ENCODE data around the gene FAM184B. TPM values are rescaled to one million over a fixed set of nuclear protein-coding genes. Genes with fewer than 3 reads are reported as not detected.

FAM184B gene
- total RNA-seq, 4 donors from 2014 or later = not detected

DNA sequence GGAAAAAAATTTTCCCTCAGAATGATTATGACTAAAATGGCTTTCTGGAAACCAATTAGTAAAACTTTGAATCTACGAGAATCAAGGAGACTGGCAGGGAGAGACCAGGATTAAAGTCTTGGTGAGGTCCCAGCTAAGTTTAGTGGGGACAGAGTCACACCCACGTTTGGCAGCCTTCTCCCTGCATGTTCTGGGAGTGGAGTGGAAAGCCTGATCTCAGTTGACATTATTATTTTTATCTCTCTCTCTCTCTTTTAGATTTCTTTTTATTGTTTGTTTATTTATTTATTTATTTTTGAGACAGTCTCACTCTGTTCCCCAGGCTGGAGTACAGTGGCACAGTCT, 99.2 kb downstream of the FAM184B start:
- no peaks in the 10 kb centered on the region for H3K4me1 ChIP-seq
- no peaks in the 10 kb centered on the region for H3K36me3 ChIP-seq
- no peak overlapping the region for H3K4me3 ChIP-seq (replicated peaks in 1 of 3)
- no peak for DNase-seq
- intact Hi-C loops (cut with DNase I) = no loop called here
- H3K27me3 ChIP-seq = no peaks in the 10 kb centered on the region
- WGBS, 2 donors = 69 to 82% methylated on average over 2 of the region's 2 CpGs
- no peaks in the 10 kb centered on the region for H3K9me3 ChIP-seq
- no peak overlapping the region for H3K27ac ChIP-seq
- TF ChIP-seq CTCF (IDR thresholded peaks at IDR 0.05) (no peak), POLR2A (IDR thresholded peaks at IDR 0.05) (no peak)

DNA sequence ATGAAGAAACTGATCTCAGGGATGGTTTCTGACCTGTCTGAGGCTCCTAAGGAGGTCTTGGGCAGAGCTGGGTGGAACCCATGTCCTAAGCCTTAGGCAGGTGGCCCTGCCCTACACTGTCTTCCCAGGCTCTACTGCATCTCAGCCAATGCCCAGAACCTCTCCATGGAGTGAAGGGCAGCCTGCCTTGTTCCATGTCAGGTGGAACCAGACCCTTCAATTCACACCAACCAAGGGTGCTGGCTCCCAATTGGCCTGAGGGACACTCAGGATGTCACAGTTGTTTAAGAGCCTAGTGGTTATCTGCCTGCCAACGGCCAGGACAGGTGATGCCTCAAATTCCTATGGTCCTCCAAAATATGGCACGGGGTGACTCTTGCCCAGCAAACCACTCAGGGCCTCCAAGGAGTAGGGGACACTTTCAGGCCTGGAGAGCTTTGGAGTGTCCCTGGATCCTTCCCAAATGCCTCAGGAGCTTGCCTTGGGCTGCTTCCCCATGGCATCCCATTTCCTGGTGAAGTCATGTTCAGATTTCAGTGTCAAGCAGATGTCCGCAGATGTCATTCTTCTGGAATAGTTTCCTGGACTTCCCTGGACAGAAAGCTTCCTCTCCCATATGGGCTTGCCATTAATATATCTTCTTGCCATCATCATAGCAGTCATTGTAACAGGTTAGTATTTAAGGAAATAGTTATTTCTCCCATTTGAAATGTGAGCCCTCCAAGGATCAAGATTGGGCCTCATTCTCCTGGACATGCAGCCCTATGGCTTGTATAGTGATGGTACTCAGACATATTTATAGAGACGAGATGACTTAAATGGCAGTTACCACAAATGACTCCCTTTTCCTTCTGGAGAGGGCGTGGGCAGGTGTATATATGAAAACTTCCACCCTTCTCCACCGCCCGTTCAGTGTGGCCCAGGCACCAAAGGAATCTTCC, 99.9 kb downstream of the FAM184B start:
- Histone ChIP-seq H3K4me1 (no peaks in the 10 kb centered on the region), H3K27me3 (no peaks in the 10 kb centered on the region), H3K36me3 (no peaks in the 10 kb centered on the region), H3K9me3 (no peaks in the 10 kb centered on the region), H3K27ac (no peak overlapping the region), H3K4me3 (replicated peaks in 1 of 3) (no peak overlapping the region)
- TF ChIP-seq POLR2A (IDR thresholded peaks at IDR 0.05) (no peak), CTCF (IDR thresholded peaks at IDR 0.05) (no peak)
- intact Hi-C loops (cut with DNase I) = no loop called here
- no peak for DNase-seq
- 76 to 87% methylated on average over 6 to 7 of the region's 7 CpGs for WGBS, 2 donors

DNA sequence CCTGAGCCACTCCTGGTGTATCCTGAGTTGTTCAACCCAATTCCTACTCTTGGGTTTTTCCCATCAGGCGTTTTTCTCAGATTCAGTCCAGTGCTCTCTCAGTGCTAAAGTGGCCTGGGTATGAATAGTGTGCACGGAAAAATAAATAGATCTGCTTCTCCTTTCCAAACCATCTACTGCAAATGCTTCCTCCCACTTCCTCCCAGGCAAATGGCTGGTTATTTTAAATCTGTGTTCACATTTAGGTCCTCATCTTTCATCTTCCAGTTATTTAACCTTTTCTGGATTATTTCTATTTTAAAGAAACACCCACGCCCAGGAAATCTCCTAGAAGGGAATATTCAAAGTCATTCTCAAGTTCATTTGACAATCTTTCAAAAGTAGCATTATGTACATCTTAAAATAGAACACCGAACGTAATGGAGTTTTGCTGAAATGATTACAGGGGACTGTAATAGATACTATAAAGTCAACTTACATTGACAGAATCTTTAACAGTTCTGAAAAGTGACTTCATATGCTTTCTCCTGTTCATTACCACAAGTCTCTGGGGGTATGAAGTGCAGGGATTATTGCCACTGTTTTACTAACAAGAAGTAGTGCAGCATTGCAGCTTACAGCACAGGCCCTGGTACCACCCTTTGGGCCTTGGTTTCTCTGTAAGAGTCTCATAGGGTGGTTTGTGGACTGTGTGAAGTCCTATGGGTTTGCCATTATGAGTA, 100.7 kb downstream of the FAM184B start:
- WGBS, 2 donors = 66 to 69% methylated on average over 5 of the region's 5 CpGs
- Histone ChIP-seq H3K36me3 (no peaks in the 10 kb centered on the region), H3K9me3 (no peaks in the 10 kb centered on the region), H3K27me3 (no peaks in the 10 kb centered on the region), H3K27ac (no peak overlapping the region), H3K4me3 (replicated peaks in 1 of 3) (no peak overlapping the region), H3K4me1 (no peaks in the 10 kb centered on the region)
- no peak for DNase-seq
- TF ChIP-seq CTCF (IDR thresholded peaks at IDR 0.05) (no peak), POLR2A (IDR thresholded peaks at IDR 0.05) (no peak)
- intact Hi-C loops (cut with DNase I) = no loop called here

DNA sequence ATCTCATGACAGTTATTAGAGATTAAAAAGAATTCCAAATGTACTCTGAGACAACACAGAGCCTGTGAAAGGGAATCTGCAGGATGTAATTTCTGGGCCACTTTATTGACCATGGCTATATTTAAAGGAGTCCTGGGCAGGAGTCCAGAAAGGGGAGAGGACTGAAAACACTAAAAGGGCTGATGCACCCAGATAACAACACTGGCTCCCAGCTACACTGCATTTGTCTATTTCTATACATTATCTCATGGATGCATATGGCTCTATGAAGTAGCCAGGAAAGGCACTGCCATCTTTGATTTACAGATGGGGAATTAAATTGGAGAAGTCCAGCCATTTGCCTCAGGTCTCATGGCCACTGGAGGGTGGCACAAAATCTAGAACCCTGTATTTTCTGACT, 111.0 kb downstream of the FAM184B start:
- TF ChIP-seq POLR2A (IDR thresholded peaks at IDR 0.05) (no peak), CTCF (IDR thresholded peaks at IDR 0.05) (no peak)
- Histone ChIP-seq H3K27me3 (no peaks in the 10 kb centered on the region), H3K4me1 (no peaks in the 10 kb centered on the region), H3K9me3 (no peaks in the 10 kb centered on the region), H3K27ac (no peak overlapping the region), H3K36me3 (no peaks in the 10 kb centered on the region), H3K4me3 (replicated peaks in 1 of 3) (no peak overlapping the region)
- intact Hi-C loops (cut with DNase I) = no loop called here
- DNase-seq = no peak

GRCh38 chr4:17667653-17668201, 113.7 kb downstream of the FAM184B start:
- no peaks in the 10 kb centered on the region for H3K36me3 ChIP-seq
- no peak for DNase-seq
- H3K27me3 ChIP-seq = no peaks in the 10 kb centered on the region
- no peaks in the 10 kb centered on the region for H3K4me1 ChIP-seq
- no peaks in the 10 kb centered on the region for H3K9me3 ChIP-seq
- no peak overlapping the region for H3K27ac ChIP-seq
- WGBS, 2 donors = 83 to 93% methylated on average over 3 of the region's 3 CpGs
- intact Hi-C loops (cut with DNase I) = no loop called here
- H3K4me3 ChIP-seq (replicated peaks in 1 of 3) = no peak overlapping the region
- TF ChIP-seq CTCF (IDR thresholded peaks at IDR 0.05) (no peak), POLR2A (IDR thresholded peaks at IDR 0.05) (no peak)
